Subcutaneous adipose tissue (tissue), 4 donors: ENCODE results near the gene SHH. TPM values are rescaled to one million over a fixed set of nuclear protein-coding genes. Genes with fewer than 3 reads are reported as not detected.

ENCODE experiments used
- total RNA-seq, 4 donors: library from RNA; depleted of rRNA; stranded (reverse); fragments of >200 nt; gene quantifications; one replicate each; pipeline ENCODE4 v1.1.0, GENCODE V29; 2016
- TF ChIP-seq, protein P1 (sequence below): fragments of 450-650 bp; IDR thresholded peaks from one replicate; pipeline ENCODE4 v1.5.1; 2016; ENCODE audit warnings: low read depth, mild to moderate bottlenecking, control low read depth, antibody characterized with exemption, moderate library complexity

The SHH gene
- total RNA-seq, 4 donors from 2014 or later, result not detected

DNA sequence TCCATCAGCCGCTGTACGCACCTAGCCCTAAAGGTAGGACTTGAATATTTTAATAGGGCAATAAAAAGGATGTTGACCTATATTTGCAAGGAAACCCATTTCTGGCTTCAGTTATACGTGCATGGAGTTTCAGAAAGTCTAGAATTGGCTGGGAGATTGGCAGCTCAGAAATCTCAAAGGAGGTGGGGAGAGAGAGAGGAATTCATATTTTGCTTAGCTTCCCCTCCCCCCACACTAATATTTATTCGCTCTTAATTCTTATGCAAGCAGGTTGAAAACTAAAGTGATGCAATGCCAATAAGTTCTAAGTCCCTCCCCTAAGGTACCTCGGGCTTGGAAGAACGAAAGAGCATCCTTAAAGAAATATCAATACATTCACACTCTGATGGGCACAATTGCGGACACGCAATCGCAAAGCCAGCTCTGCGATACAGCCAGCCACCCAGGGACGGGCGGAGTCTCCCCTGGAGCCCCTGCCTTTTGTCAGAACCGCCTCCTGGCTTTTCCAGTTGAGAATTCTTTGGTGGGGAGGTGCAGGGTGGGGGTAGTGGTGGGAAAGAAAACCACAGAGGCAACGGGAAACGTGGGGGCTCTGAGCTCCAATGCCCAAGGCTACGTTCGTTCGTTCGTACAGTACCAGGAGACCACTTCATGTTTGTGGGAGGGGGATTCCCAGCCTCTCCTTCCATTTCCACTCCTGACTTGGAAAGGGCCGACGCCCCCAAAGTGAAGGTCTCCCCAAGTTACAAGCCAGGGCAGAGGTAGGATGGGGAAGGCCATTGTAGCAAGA, 1.3 kb downstream of the SHH start:
- TF ChIP-seq, protein P1, sequence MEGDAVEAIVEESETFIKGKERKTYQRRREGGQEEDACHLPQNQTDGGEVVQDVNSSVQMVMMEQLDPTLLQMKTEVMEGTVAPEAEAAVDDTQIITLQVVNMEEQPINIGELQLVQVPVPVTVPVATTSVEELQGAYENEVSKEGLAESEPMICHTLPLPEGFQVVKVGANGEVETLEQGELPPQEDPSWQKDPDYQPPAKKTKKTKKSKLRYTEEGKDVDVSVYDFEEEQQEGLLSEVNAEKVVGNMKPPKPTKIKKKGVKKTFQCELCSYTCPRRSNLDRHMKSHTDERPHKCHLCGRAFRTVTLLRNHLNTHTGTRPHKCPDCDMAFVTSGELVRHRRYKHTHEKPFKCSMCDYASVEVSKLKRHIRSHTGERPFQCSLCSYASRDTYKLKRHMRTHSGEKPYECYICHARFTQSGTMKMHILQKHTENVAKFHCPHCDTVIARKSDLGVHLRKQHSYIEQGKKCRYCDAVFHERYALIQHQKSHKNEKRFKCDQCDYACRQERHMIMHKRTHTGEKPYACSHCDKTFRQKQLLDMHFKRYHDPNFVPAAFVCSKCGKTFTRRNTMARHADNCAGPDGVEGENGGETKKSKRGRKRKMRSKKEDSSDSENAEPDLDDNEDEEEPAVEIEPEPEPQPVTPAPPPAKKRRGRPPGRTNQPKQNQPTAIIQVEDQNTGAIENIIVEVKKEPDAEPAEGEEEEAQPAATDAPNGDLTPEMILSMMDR, result no peak

DNA sequence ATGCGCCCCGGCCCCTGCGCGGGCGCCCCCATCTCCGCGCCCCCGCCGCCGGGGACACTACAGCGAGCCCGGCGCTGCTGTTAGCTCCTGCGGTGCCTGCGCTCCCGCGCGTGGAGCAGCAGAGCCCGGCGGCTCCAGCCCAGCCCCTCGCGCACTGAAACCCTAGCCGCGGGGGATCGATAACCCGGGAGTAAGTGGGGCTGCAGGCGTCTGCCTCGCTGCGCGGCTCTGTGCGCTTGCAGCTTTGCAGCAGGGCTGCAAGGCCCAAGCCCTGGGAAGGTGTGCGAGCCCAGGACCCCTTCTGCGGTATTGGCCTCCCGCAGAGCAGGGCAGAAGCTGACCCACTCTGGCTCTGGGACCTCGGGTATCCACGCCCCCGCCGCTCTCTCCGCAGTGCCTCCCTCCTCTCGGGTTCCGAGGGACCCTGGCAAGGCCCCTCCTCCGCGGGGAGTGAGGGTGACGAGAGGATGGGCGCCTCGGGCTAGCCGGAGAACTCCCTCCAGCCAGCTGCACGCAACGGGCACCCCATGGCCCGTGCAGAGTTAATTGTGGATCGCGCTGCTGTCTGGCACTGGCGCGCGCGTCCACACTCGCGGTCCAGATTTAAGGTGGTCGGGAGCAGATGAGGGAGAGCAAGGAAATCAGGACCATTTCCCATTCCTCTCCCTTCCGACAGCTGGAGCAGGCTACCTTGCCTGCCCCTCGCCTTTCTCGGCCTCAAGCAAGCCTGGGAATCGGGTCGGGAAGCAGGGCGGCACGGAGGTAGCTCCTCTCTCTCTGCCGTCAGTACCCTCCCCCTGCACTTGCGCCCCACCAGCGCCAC, 2.1 kb downstream of the SHH start:
- TF ChIP-seq, protein P1, result no peak

DNA sequence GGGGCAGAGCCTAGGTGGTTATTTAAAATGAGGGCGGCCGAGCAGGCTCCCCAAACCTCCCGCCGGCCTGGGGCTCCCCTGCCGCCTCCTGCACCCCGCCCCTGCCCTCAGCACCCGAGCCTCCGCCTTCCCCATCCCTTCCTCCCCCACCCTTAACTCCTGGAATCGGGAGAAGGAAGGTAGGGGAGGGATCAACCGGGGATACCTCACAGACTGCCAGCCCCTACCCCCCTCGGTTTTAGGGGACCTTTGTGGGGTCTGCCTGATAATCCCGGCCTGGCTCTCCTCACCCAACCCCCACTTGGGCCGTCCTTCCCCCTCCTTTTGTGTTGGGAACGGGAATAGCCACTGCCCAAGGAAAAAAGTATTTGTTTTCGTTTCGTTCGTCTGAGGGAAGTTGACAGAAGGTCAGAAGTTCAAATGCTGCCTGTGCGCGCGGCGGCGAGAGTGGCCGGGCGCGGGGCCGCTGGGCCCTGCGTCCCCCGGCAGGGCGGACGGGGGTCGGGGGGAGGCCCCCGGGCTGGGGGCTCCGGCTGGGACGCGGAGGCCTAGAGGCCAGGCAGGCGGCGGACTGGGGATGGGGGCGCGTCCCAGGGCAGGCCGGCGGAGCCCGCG, 2.8 kb downstream of the SHH start:
- TF ChIP-seq, protein P1, result no peak

DNA sequence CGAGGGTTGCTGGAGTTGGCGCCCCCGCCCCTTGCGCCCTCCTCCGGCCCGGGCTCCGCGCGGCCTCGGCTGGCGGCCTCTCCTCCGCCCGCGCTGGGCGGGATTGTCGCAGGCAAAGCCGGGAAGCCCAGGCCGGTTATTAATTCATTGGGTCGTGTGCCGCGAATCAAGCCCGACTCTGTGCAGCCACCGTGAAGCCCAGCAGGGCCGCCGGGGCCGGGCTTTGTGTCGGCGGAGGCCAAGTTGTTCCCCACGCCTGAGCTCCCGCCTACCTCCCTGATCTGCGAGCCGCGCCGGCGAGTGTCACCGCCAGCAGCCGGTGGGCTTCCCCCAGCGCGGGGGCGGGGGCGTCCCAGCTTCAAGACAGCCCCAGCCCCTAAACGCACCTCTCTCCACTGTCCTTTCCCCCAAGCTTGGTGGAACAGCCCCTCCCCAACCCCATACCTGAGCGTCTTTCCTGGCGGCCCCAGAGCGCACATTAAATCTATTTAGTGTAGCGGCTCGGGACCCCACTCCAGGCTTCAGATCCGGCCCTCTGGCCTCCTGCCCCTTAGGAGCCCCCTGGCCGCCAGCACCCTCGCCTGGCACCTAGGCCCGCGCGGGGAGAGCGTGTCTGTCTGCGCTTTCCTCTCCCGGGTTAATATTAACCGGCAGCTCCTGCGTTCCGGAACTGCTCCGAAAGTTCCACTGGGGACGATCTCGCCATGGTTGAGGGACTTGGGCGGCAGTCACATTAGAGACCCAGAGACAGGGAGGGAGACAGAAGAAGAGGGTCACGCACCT, 3.5 kb downstream of the SHH start:
- TF ChIP-seq, protein P1, result no peak

DNA sequence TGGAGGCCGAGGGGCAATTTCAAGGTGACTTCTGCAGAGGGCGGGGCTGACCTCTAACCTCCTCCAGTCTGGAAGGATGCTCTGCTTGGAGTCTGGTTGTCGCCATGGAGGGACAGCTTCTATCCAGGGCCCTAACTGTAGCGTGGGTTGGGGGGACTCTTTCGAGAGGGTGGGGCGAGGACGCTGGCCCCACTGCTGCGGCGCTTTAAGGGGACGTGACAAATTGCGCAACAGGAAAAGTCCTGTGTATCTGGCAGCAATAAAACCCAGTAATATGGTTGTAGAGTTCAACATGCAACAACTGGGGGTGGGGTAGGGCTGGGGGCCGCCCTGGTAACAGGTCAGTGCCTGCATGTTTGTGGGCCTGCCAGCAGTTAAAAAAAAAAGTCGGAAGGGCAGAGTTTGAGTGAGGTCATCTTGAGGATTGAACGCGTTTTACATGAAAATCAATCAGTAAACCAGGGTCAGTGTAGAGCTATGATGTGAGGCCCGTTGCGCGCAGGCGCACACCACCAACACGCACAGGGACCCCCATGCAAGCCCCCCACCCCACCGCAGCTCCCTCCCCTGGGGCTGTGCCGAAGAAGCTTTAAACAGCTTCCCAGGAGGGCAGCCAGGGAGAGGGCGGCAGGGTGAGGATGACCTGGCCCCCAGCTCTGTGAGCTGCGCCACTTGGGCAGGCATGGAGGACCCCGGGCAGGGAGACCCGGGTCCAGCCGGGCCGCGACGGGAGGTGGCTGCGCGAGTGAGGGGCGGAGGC, 4.3 kb downstream of the SHH start:
- TF ChIP-seq, protein P1, result no peak

DNA sequence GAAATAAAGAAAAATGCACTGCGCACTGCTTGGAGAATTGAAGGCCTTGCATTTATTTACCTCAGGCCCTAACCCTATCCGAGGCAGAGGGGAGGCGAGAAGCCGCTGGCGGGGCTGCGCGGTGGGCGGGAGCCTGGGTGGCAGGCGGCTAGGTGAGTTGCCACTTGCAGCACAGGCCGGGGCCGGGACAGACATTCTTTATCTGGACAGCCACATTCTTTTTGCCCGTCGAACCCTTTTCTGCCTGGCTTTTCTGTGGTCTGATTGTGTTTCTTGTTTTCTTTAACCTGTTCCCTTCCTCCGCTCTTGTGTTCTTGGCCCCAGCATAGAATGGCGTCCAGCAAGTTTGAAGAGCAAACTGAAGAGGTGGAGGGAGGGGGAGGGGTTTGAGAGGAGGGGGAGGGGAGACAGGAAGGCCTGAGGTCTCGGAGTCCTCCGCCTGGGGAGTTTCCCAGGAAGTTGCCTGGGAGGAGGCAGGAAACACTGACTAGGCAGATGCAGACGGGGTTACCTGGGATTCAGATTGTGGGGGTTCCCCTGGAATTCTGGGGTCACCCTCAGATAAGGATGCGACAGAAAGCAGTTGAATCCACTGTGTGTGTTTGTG, 5.1 kb downstream of the SHH start:
- TF ChIP-seq, protein P1, result no peak
